ENCODE measurements around the gene SALL4. TPM values are rescaled to one million over a fixed set of nuclear protein-coding genes. Genes with fewer than 3 reads are reported as not detected.

Gene SALL4
- total RNA-seq, 4 donors from 2014 or later = 0.08 to 0.89 (median 0.59) TPM; not detected in 1

- DNase-seq (ENCODE audit: low spot score in 2 of 2) = no peak
- Histone ChIP-seq H3K27me3 (no peaks in the 10 kb centered on the region), H3K36me3 (no peaks in the 10 kb centered on the region), H3K4me3 (no peak overlapping the region), H3K9me3 (no peaks in the 10 kb centered on the region), H3K4me1 (peaks cover 4% of the 10 kb centered on the region), H3K27ac (no peak overlapping the region)
- TF ChIP-seq POLR2A (IDR thresholded peaks at IDR 0.05) = no peak
- TF ChIP-seq POLR2AphosphoS5 (IDR thresholded peaks at IDR 0.05) = no peak
- no peak for TF ChIP-seq CTCF (IDR thresholded peaks at IDR 0.05)
- TF ChIP-seq EP300 (IDR thresholded peaks at IDR 0.05) = no peak
- 81% methylated on average over 11 of the region's 11 CpGs for WGBS
Observed at GRCh38 chr20:51735728-51736600, 66.4 kb downstream of the SALL4 start.

- H3K27me3 ChIP-seq = no peaks in the 10 kb centered on the region
- H3K27ac ChIP-seq = no peak overlapping the region
- H3K4me1 ChIP-seq = peaks cover 4% of the 10 kb centered on the region
- WGBS = 70% methylated on average over 13 of the region's 13 CpGs
- no peaks in the 10 kb centered on the region for H3K9me3 ChIP-seq
- TF ChIP-seq EP300 (IDR thresholded peaks at IDR 0.05) (no peak), CTCF (IDR thresholded peaks at IDR 0.05) (no peak), POLR2A (IDR thresholded peaks at IDR 0.05) (no peak), POLR2AphosphoS5 (IDR thresholded peaks at IDR 0.05) (no peak)
- H3K36me3 ChIP-seq = no peaks in the 10 kb centered on the region
- no peak for DNase-seq (ENCODE audit: low spot score in 2 of 2)
- H3K4me3 ChIP-seq = no peak overlapping the region
Observed at GRCh38 chr20:51734876-51735720, 67.2 kb downstream of the SALL4 start.

GRCh38 chr20:51733070-51733469, 69.3 kb downstream of the SALL4 start:
- H3K27me3 ChIP-seq = no peaks in the 10 kb centered on the region
- H3K4me3 ChIP-seq = no peak overlapping the region
- TF ChIP-seq POLR2AphosphoS5 (IDR thresholded peaks at IDR 0.05) (no peak), CTCF (IDR thresholded peaks at IDR 0.05) (no peak), POLR2A (IDR thresholded peaks at IDR 0.05) (no peak), EP300 (IDR thresholded peaks at IDR 0.05) (no peak)
- no peak overlapping the region for H3K27ac ChIP-seq
- DNase-seq (ENCODE audit: low spot score in 2 of 2) = no peak
- H3K9me3 ChIP-seq = no peaks in the 10 kb centered on the region
- WGBS = 94% methylated on average over 3 of the region's 3 CpGs
- peaks cover 4% of the 10 kb centered on the region for H3K4me1 ChIP-seq
- H3K36me3 ChIP-seq = no peaks in the 10 kb centered on the region

Other genes with a start within 250 kb of the SALL4 start
- gene ATP9A, start 34.1 kb downstream of the SALL4 start, total RNA-seq = 10 to 100 TPM; 14.8 to 23.7 (median 18.7) TPM